Esophagus squamous epithelium (tissue), 4 donors: ENCODE results near the gene RASSF5.

Experiments used
- POLR2A ChIP-seq, 4 donors: fragments of 450-650 bp; IDR thresholded peaks; one replicate each; pipeline ENCODE4 v1.6.1; 2017; ENCODE audit warnings: antibody characterized with exemption in 4 of 4, mild to moderate bottlenecking in 4 of 4, moderate library complexity in 3 of 4
- TF ChIP-seq, protein P1 (sequence below), 6 experiments: fragments of 450-650 bp in 4 of 6; fragments of 200-600 bp in 2 of 6; sonication (generic) in 2 of 6; IDR thresholded peaks; one replicate each; pipeline ENCODE4 v1.5.1; 2016 to 2019; ENCODE audit warnings: antibody characterized with exemption in 6 of 6, mild to moderate bottlenecking in 4 of 6, moderate library complexity in 4 of 6

DNA sequence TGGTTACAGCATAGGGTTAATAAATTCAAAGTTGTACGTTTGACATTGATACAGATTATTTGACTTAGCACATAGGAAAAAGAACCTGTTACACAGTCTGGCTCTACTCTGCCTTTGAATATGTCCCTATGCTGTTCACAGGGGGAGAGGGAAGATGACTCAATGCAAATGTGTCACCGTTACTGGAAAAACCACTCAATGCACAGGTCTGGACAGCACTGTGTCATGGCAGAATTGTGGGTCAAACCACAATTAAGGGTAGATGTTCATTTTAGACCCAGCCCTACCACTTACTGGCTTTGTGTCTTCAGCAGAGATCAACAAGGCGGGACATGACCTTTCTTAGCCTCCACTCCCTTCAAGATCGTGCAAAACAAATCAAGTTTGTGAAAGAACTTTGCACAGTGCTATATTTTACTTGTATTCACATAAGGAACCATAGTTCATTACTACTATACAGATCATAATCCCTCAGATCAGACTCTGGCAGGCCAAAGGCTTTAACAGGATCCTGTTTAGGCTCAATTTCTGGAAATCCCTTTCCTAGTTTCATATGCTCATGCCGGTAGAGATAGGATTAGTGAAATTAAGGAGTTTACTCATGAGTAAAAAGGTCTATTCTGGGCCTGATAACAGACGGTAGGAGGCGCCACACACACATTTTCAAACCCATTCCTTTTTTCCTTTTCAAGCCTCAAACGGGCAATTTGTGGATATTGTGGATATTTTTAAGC is 82.9 kb downstream of the RASSF5 start:
- TF ChIP-seq, protein P1, sequence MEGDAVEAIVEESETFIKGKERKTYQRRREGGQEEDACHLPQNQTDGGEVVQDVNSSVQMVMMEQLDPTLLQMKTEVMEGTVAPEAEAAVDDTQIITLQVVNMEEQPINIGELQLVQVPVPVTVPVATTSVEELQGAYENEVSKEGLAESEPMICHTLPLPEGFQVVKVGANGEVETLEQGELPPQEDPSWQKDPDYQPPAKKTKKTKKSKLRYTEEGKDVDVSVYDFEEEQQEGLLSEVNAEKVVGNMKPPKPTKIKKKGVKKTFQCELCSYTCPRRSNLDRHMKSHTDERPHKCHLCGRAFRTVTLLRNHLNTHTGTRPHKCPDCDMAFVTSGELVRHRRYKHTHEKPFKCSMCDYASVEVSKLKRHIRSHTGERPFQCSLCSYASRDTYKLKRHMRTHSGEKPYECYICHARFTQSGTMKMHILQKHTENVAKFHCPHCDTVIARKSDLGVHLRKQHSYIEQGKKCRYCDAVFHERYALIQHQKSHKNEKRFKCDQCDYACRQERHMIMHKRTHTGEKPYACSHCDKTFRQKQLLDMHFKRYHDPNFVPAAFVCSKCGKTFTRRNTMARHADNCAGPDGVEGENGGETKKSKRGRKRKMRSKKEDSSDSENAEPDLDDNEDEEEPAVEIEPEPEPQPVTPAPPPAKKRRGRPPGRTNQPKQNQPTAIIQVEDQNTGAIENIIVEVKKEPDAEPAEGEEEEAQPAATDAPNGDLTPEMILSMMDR (IDR thresholded peaks at IDR 0.05): peak in 5 of 6 experiments; percentile 23 to 78 (median 56)
- TF ChIP-seq POLR2A (IDR thresholded peaks at IDR 0.05): no peak
